Glomerular visceral epithelial cell (primary cell): Measurements from ENCODE around the gene CROCC2.

Source experiments
- DNase-seq: peaks from one replicate; pipeline ENCODE4 v3.0.0-alpha.2; 2016; ENCODE audit errors: extremely low spot score

CROCC2 gene

GRCh38 chr2:241035818-241036396, 129.8 kb downstream of the CROCC2 start:
- DNase-seq, result no peak

GRCh38 chr2:241036397-241036963, 130.3 kb downstream of the CROCC2 start:
- DNase-seq, result peak; percentile 58

- DNase-seq, result no peak
Observed at GRCh38 chr2:241036964-241037421, 130.9 kb downstream of the CROCC2 start.

- DNase-seq, result no peak
Observed at GRCh38 chr2:241037498-241037897, 131.4 kb downstream of the CROCC2 start.

- no peak for DNase-seq
Observed at GRCh38 chr2:241038374-241039180, 132.4 kb downstream of the CROCC2 start.

- no peak for DNase-seq
Observed at GRCh38 chr2:241039416-241039815, 133.3 kb downstream of the CROCC2 start.

- DNase-seq, result no peak
Observed at GRCh38 chr2:241040081-241040803, 134.1 kb downstream of the CROCC2 start.

- DNase-seq, result no peak
Observed at GRCh38 chr2:241041589-241042158, 135.5 kb downstream of the CROCC2 start.
